Neuronal stem cell (in vitro differentiated cells): ENCODE measurements around the gene SH3PXD2A.

Source experiments
- DNase-seq: peaks from one replicate; pipeline ENCODE4 v3.0.0-alpha.2; 2013; ENCODE audit warnings: low spot score
- H2AFZ ChIP-seq: one replicate; pipeline ENCODE4 v1.6.1; 2013; ENCODE audit warnings: mild to moderate bottlenecking, low read length, inconsistent platforms
- H2AK5ac ChIP-seq: 2 replicates; pipeline ENCODE4 v1.6.1; 2013; ENCODE audit warnings: low read depth, mild to moderate bottlenecking, inconsistent platforms, low read length, moderate library complexity, mixed read lengths
- H2BK120ac ChIP-seq: 2 replicates; pipeline ENCODE4 v1.6.1; 2013; ENCODE audit warnings: low read depth, mild to moderate bottlenecking, inconsistent platforms, low read length, moderate library complexity, mixed read lengths
- H2BK12ac ChIP-seq: one replicate; pipeline ENCODE4 v1.6.1; 2013; ENCODE audit warnings: low read length, inconsistent platforms
- H2BK15ac ChIP-seq: 2 replicates; pipeline ENCODE4 v1.6.1; 2013; ENCODE audit warnings: mild to moderate bottlenecking, low read length, inconsistent platforms, mixed read lengths
- H2BK5ac ChIP-seq: one replicate; pipeline ENCODE4 v1.6.1; 2013; ENCODE audit warnings: inconsistent platforms, mild to moderate bottlenecking, low read length, moderate library complexity
- H3K14ac ChIP-seq: one replicate; pipeline ENCODE4 v1.6.1; 2013; ENCODE audit warnings: low read length, inconsistent platforms
- H3K18ac ChIP-seq: 2 replicates; pipeline ENCODE4 v1.6.1; 2013; ENCODE audit warnings: low read length, inconsistent platforms
- H3K23ac ChIP-seq: 2 replicates; pipeline ENCODE4 v1.6.1; 2013; ENCODE audit warnings: low read depth, mild to moderate bottlenecking, mixed read lengths, low read length, inconsistent platforms; ENCODE audit not compliant: poor library complexity
- H3K27ac ChIP-seq: replicated peaks from 3 replicates; pipeline ENCODE4 v1.5.1; 2013; ENCODE audit warnings: low read length, inconsistent platforms
- H3K27me3 ChIP-seq, 3 experiments: 2 replicates each; pipeline ENCODE4 v1.6.1; 2013; ENCODE audit warnings: low read length in 3 of 3, mild to moderate bottlenecking in 2 of 3, inconsistent platforms in 1 of 3, low read depth in 1 of 3, mixed read lengths in 1 of 3, moderate library complexity in 1 of 3; ENCODE audit not compliant: control insufficient read depth in 3 of 3, insufficient read depth in 3 of 3
- H3K36me3 ChIP-seq, 2 donors: replicated peaks in 1 of 2; 2 replicates each; pipeline ENCODE4 v1.6.1; 2013; ENCODE audit warnings: low read length in 2 of 2; ENCODE audit not compliant: control insufficient read depth in 2 of 2, insufficient read depth in 2 of 2
- H3K4ac ChIP-seq: 2 replicates; pipeline ENCODE4 v1.6.1; 2013; ENCODE audit warnings: inconsistent platforms, mild to moderate bottlenecking, low read length, moderate library complexity
- H3K4me1 ChIP-seq, 2 donors: 1 replicate in 1 of 2; 2 replicates in 1 of 2; pipeline ENCODE4 v1.6.1; 2013; ENCODE audit warnings: low read length in 2 of 2, low read depth in 1 of 2; ENCODE audit not compliant: control insufficient read depth in 2 of 2, insufficient read depth in 1 of 2
- H3K4me2 ChIP-seq: one replicate; pipeline ENCODE4 v1.6.1; 2013; ENCODE audit warnings: mild to moderate bottlenecking, low read length, inconsistent platforms; ENCODE audit not compliant: insufficient read depth, poor library complexity, severe bottlenecking
- H3K4me3 ChIP-seq, 2 donors: 2 replicates each; pipeline ENCODE4 v1.5.1; 2013; ENCODE audit warnings: low read length in 2 of 2, mild to moderate bottlenecking in 2 of 2, inconsistent platforms in 1 of 2, moderate library complexity in 1 of 2
- H3K79me1 ChIP-seq: one replicate; pipeline ENCODE4 v1.6.1; 2013; ENCODE audit warnings: low read depth, mild to moderate bottlenecking, inconsistent platforms, low read length, moderate library complexity
- H3K9ac ChIP-seq: one replicate; pipeline ENCODE4 v1.6.1; 2013; ENCODE audit warnings: mild to moderate bottlenecking, low read depth, low read length, inconsistent platforms; ENCODE audit not compliant: poor library complexity
- H3K9me3 ChIP-seq, 2 donors: replicated peaks in 1 of 2; 2 replicates each; pipeline versions ENCODE3 to v1.6.1; 2013; ENCODE audit warnings: low read length in 2 of 2, mild to moderate bottlenecking in 2 of 2, inconsistent platforms in 1 of 2, low read depth in 1 of 2, mixed read lengths in 1 of 2, moderate library complexity in 1 of 2; ENCODE audit not compliant: control insufficient read depth in 2 of 2, insufficient read depth in 1 of 2
- H4K8ac ChIP-seq: one replicate; pipeline ENCODE4 v1.6.1; 2013; ENCODE audit warnings: low read depth, mild to moderate bottlenecking, inconsistent platforms, low read length, moderate library complexity
- H4K91ac ChIP-seq: one replicate; pipeline ENCODE4 v1.6.1; 2013; ENCODE audit warnings: low read length, low read depth, mild to moderate bottlenecking, inconsistent platforms; ENCODE audit not compliant: poor library complexity
- WGBS, 2 donors: extraction: QIAGEN DNeasy Blood & Tissue Kit; methylation state at CpG; one replicate each; pipeline ENCODE4 v1.1.7; 2013; ENCODE audit warnings: missing lambda C conversion rate in 2 of 2, mixed read lengths in 1 of 2; ENCODE audit not compliant: insufficient read length in 2 of 2, insufficient replicate concordance in 1 of 2; ENCODE audit errors: extremely low coverage in 2 of 2; 5-methylcytosine and 5-hydroxymethylcytosine counted together

The SH3PXD2A gene

GRCh38 chr10:103569896-103570295, 285.5 kb downstream of the SH3PXD2A start:
- Histone ChIP-seq H3K18ac (no peak overlapping the region), H3K14ac (no peak overlapping the region), H2AK5ac (no peak overlapping the region), H3K4ac (no peak overlapping the region), H3K23ac (no peak overlapping the region), H2BK12ac (no peak overlapping the region), H3K4me2 (no peak overlapping the region), H3K79me1 (no peaks in the 10 kb centered on the region), H2BK5ac (no peak overlapping the region), H4K91ac (no peak overlapping the region), H3K4me1 (no peaks in the 10 kb centered on the region), H4K8ac (no peak overlapping the region), H3K9ac (no peak overlapping the region), H3K27me3 (peaks cover 0 to 3% (median 0%) of the 10 kb centered on the region in 3 experiments), H3K27ac (no peak overlapping the region), H2AFZ (peak overlapping the region; percentile 78), H3K4me3 (no peak overlapping the region), H3K36me3 (no peaks in the 10 kb centered on the region), H3K9me3 (no peaks in the 10 kb centered on the region), H2BK15ac (no peak overlapping the region), H2BK120ac (no peak overlapping the region)
- no peak for DNase-seq
- no CpG with 5 or more reads among the region's 5 CpGs for WGBS, 2 donors

GRCh38 chr10:103568505-103568904, 286.9 kb downstream of the SH3PXD2A start:
- Histone ChIP-seq H4K8ac (no peak overlapping the region), H3K27ac (no peak overlapping the region), H2AK5ac (no peak overlapping the region), H2BK15ac (no peak overlapping the region), H3K4me1 (no peaks in the 10 kb centered on the region), H3K18ac (no peak overlapping the region), H3K4me2 (no peak overlapping the region), H3K79me1 (no peaks in the 10 kb centered on the region), H3K4me3 (no peak overlapping the region), H3K9me3 (no peaks in the 10 kb centered on the region), H3K23ac (no peak overlapping the region), H2BK12ac (no peak overlapping the region), H4K91ac (no peak overlapping the region), H3K36me3 (no peaks in the 10 kb centered on the region), H2BK5ac (no peak overlapping the region), H3K9ac (no peak overlapping the region), H3K27me3 (no peaks in the 10 kb centered on the region), H3K4ac (no peak overlapping the region), H2AFZ (no peak overlapping the region), H3K14ac (no peak overlapping the region), H2BK120ac (no peak overlapping the region)
- DNase-seq, result no peak
- no CpG with 5 or more reads among the region's 5 CpGs for WGBS, 2 donors

GRCh38 chr10:103566536-103566935, 288.8 kb downstream of the SH3PXD2A start:
- no peak overlapping the region for H3K14ac ChIP-seq

GRCh38 chr10:103564776-103565520, 290.4 kb downstream of the SH3PXD2A start:
- H3K9me3 ChIP-seq, result peaks cover 0 to under 1% of the 10 kb centered on the region in 2 donors
- H3K18ac ChIP-seq, result no peak overlapping the region
- no peak overlapping the region for H4K91ac ChIP-seq
- H3K36me3 ChIP-seq, result peaks cover 0 to under 1% of the 10 kb centered on the region in 2 donors
- H4K8ac ChIP-seq, result no peak overlapping the region
- peaks cover 0 to under 1% of the 10 kb centered on the region in 2 donors for H3K4me1 ChIP-seq
- H2BK5ac ChIP-seq, result no peak overlapping the region
- H3K79me1 ChIP-seq, result no peaks in the 10 kb centered on the region
- H3K4me2 ChIP-seq, result no peak overlapping the region
- DNase-seq, result no peak
- no peak overlapping the region for H3K9ac ChIP-seq
- no peak overlapping the region for H3K23ac ChIP-seq
- no CpG with 5 or more reads among the region's 12 CpGs for WGBS, 2 donors
- no peak overlapping the region for H3K14ac ChIP-seq
- H3K27ac ChIP-seq, result no peak overlapping the region
- H2BK12ac ChIP-seq, result no peak overlapping the region
- H2BK120ac ChIP-seq, result no peak overlapping the region
- no peak overlapping the region for H2AK5ac ChIP-seq
- no peak overlapping the region for H2BK15ac ChIP-seq
- no peaks in the 10 kb centered on the region for H3K27me3 ChIP-seq
- H2AFZ ChIP-seq, result no peak overlapping the region
- H3K4me3 ChIP-seq, result no peak overlapping the region
- H3K4ac ChIP-seq, result no peak overlapping the region

More at GRCh38 chr10:103566536-103566935, 288.8 kb downstream of the SH3PXD2A start:
- no peak overlapping the region for H2AFZ ChIP-seq
- H3K4me1 ChIP-seq, result no peaks in the 10 kb centered on the region
- H3K4me3 ChIP-seq, result no peak overlapping the region
- H4K8ac ChIP-seq, result no peak overlapping the region
- no peak overlapping the region for H3K9ac ChIP-seq
- H3K27ac ChIP-seq, result no peak overlapping the region
- H4K91ac ChIP-seq, result no peak overlapping the region
- no CpG with 5 or more reads among the region's 3 CpGs for WGBS, 2 donors
- H3K36me3 ChIP-seq, result no peaks in the 10 kb centered on the region
- DNase-seq, result no peak
- H3K23ac ChIP-seq, result no peak overlapping the region
- no peak overlapping the region for H3K4me2 ChIP-seq
- H3K27me3 ChIP-seq, result no peaks in the 10 kb centered on the region
- H3K4ac ChIP-seq, result no peak overlapping the region
- no peak overlapping the region for H3K18ac ChIP-seq
- H3K79me1 ChIP-seq, result no peaks in the 10 kb centered on the region
- no peak overlapping the region for H2BK15ac ChIP-seq
- no peak overlapping the region for H2AK5ac ChIP-seq
- no peaks in the 10 kb centered on the region for H3K9me3 ChIP-seq
- no peak overlapping the region for H2BK120ac ChIP-seq
- H2BK12ac ChIP-seq, result no peak overlapping the region
- H2BK5ac ChIP-seq, result no peak overlapping the region
